Cardiac muscle cell (in vitro differentiated cells and primary cell): Measurements from ENCODE around the gene ALCAM. TPM values are rescaled to one million over a fixed set of nuclear protein-coding genes. Genes with fewer than 3 reads are reported as not detected.

Experiments used
- DNase-seq, 2 donors: peaks; one replicate each; pipeline versions ENCODE4 v3.0.0 to v3.0.0-alpha.2; 2010 to 2017; ENCODE audit warnings: low read depth in 1 of 2, low spot score in 1 of 2
- H3K27ac ChIP-seq: fragments of 200-600 bp; sonication (generic); 2 replicates; pipeline ENCODE4 v1.5.1; 2016
- H3K27me3 ChIP-seq: fragments of 200-600 bp; sonication (generic); 2 replicates; pipeline ENCODE4 v1.6.0; 2016; ENCODE audit warnings: control low read depth
- H3K36me3 ChIP-seq: fragments of 200-600 bp; sonication (generic); 2 replicates; pipeline ENCODE4 v1.5.1; 2016; ENCODE audit warnings: control low read depth
- H3K4me1 ChIP-seq: fragments of 200-600 bp; sonication (generic); 2 replicates; pipeline ENCODE4 v1.8.1; 2017; ENCODE audit warnings: low read depth, mild to moderate bottlenecking, mixed run types
- H3K4me3 ChIP-seq: fragments of 200-600 bp; sonication (generic); 2 replicates; pipeline ENCODE4 v1.5.1; 2016; ENCODE audit warnings: mild to moderate bottlenecking
- H3K9me3 ChIP-seq: fragments of 200-600 bp; sonication (generic); 2 replicates; pipeline ENCODE4 v1.5.1; 2017; ENCODE audit warnings: low read depth, mild to moderate bottlenecking, control low read depth
- CTCF ChIP-seq: IDR thresholded peaks from 2 replicates; pipeline ENCODE4 v1.5.1; 2012; ENCODE audit warnings: low read depth, mild to moderate bottlenecking, low read length
- polyA plus RNA-seq: library from polyadenylated mRNA; unstranded; fragments of >200 nt; fragmentation: Nextera tagmentation; extraction: Ambion mirVana; gene quantifications from 2 replicates; pipeline ENCODE4 v1.2.1, GENCODE V29; 2016
- total RNA-seq: library from RNA; depleted of rRNA; stranded (reverse); fragments of >200 nt; gene quantifications from 2 replicates; pipeline ENCODE4 v1.2.3, GENCODE V29; 2016

ALCAM gene
- total and polyA plus RNA-seq, 2 experiments from 2014 or later, result 15.3 to 28.9 TPM

- DNase-seq, result no peak
- Histone ChIP-seq H3K4me3 (no peak overlapping the region), H3K4me1 (peaks cover 4% of the 10 kb centered on the region), H3K27me3 (no peaks in the 10 kb centered on the region), H3K36me3 (no peaks in the 10 kb centered on the region), H3K9me3 (no peaks in the 10 kb centered on the region), H3K27ac (no peak overlapping the region)
- TF ChIP-seq CTCF, result no peak
Measured at GRCh38 chr3:105538483-105538882, 171.8 kb downstream of the ALCAM start.

GRCh38 chr3:105539897-105540296, 173.2 kb downstream of the ALCAM start:
- no peak for TF ChIP-seq CTCF
- H3K36me3 ChIP-seq, result no peaks in the 10 kb centered on the region
- DNase-seq, result no peak
- H3K4me3 ChIP-seq, result no peak overlapping the region
- no peak overlapping the region for H3K27ac ChIP-seq
- peaks cover 4% of the 10 kb centered on the region for H3K4me1 ChIP-seq
- no peaks in the 10 kb centered on the region for H3K9me3 ChIP-seq
- H3K27me3 ChIP-seq, result no peaks in the 10 kb centered on the region

- no peak for DNase-seq
- H3K4me3 ChIP-seq, result no peak overlapping the region
- TF ChIP-seq CTCF, result no peak
- peaks cover 15% of the 10 kb centered on the region for H3K4me1 ChIP-seq
- H3K9me3 ChIP-seq, result no peaks in the 10 kb centered on the region
- H3K36me3 ChIP-seq, result no peaks in the 10 kb centered on the region
- no peak overlapping the region for H3K27ac ChIP-seq
- H3K27me3 ChIP-seq, result no peaks in the 10 kb centered on the region
Measured at GRCh38 chr3:105542282-105543019, 175.7 kb downstream of the ALCAM start.

- Histone ChIP-seq H3K4me3 (no peak overlapping the region), H3K36me3 (no peaks in the 10 kb centered on the region), H3K4me1 (peaks cover 16% of the 10 kb centered on the region), H3K27ac (no peak overlapping the region), H3K9me3 (no peaks in the 10 kb centered on the region), H3K27me3 (no peaks in the 10 kb centered on the region)
- no peak for TF ChIP-seq CTCF
- DNase-seq, result no peak
Measured at GRCh38 chr3:105545051-105545450, 178.3 kb downstream of the ALCAM start.

- no peaks in the 10 kb centered on the region for H3K27me3 ChIP-seq
- no peak overlapping the region for H3K27ac ChIP-seq
- no peaks in the 10 kb centered on the region for H3K4me1 ChIP-seq
- H3K36me3 ChIP-seq, result no peaks in the 10 kb centered on the region
- no peaks in the 10 kb centered on the region for H3K9me3 ChIP-seq
- TF ChIP-seq CTCF, result no peak
- no peak overlapping the region for H3K4me3 ChIP-seq
- no peak for DNase-seq
Measured at GRCh38 chr3:105553851-105554250, 187.1 kb downstream of the ALCAM start.
